CD8-positive, alpha-beta memory T cell (primary cell): Measurements from ENCODE around the gene TUT7. TPM values are rescaled to one million over a fixed set of nuclear protein-coding genes. Genes with fewer than 3 reads are reported as not detected.
"Not testable (repeated sequence)": the region's sequence is repeated elsewhere in the genome, so short reads cannot be mapped to it uniquely, and the experiment has no call there.

Experiments
- CTCF ChIA-PET: fragments of 350-600 bp; sonication (Branson Sonifier 250); formaldehyde crosslinking; loops from one replicate; lab custom pipeline; 2021; ENCODE audit warnings: antibody characterized with exemption; lab: Charles Lee
- POLR2A ChIA-PET: fragments of 350-600 bp; sonication (Branson Sonifier 250); formaldehyde crosslinking; loops from one replicate; lab custom pipeline; 2021; ENCODE audit warnings: antibody characterized with exemption; lab: Charles Lee
- DNase-seq, 5 donors: peaks; one replicate each; pipeline versions ENCODE4 v3.0.0 to v3.0.0-alpha.2; 2020 to 2022; ENCODE audit warnings: mixed read lengths in 1 of 5
- H3K27ac ChIP-seq: one replicate; pipeline ENCODE4 v1.7.0; 2013; ENCODE audit warnings: low read depth, mild to moderate bottlenecking, low read length, moderate library complexity
- H3K27me3 ChIP-seq: 2 replicates; pipeline ENCODE4 v1.7.0; 2013; ENCODE audit warnings: low read length, mild to moderate bottlenecking; ENCODE audit not compliant: insufficient read depth, poor library complexity, severe bottlenecking
- H3K36me3 ChIP-seq: 2 replicates; pipeline ENCODE4 v1.7.0; 2013; ENCODE audit warnings: mild to moderate bottlenecking, low read length, moderate library complexity; ENCODE audit not compliant: insufficient read depth
- H3K4me1 ChIP-seq: 2 replicates; pipeline ENCODE4 v1.7.0; 2013; ENCODE audit warnings: mild to moderate bottlenecking, low read length, moderate library complexity; ENCODE audit not compliant: insufficient read depth
- H3K4me3 ChIP-seq: 2 replicates; pipeline ENCODE4 v1.7.0; 2013; ENCODE audit warnings: mild to moderate bottlenecking, low read length
- H3K9me3 ChIP-seq: 2 replicates; pipeline ENCODE4 v1.7.0; 2013; ENCODE audit warnings: mild to moderate bottlenecking, low read length
- H3K27ac Mint-ChIP-seq, 8 donors: one replicate each; pipeline ENCODE4 v1.8.0; 2020 to 2021; ENCODE audit warnings: mixed read lengths in 8 of 8, mild to moderate bottlenecking in 6 of 8, inconsistent platforms in 3 of 8, moderate library complexity in 3 of 8
- H3K27me3 Mint-ChIP-seq, 2 donors: one replicate each; pipeline ENCODE4 v1.8.0; 2020 to 2021; ENCODE audit warnings: mixed read lengths in 2 of 2, mild to moderate bottlenecking in 1 of 2, moderate library complexity in 1 of 2
- H3K36me3 Mint-ChIP-seq, 3 donors: one replicate each; pipeline ENCODE4 v1.8.0; 2020 to 2021; ENCODE audit warnings: mixed read lengths in 3 of 3, inconsistent platforms in 1 of 3, mild to moderate bottlenecking in 1 of 3
- H3K4me1 Mint-ChIP-seq, 3 donors: one replicate each; pipeline ENCODE4 v1.8.0; 2020 to 2021; ENCODE audit warnings: mixed read lengths in 3 of 3, inconsistent platforms in 1 of 3, mild to moderate bottlenecking in 1 of 3
- H3K4me3 Mint-ChIP-seq, 7 donors: one replicate each; pipeline ENCODE4 v1.8.0; 2020 to 2021; ENCODE audit warnings: mixed read lengths in 7 of 7, mild to moderate bottlenecking in 6 of 7, moderate library complexity in 4 of 7, inconsistent platforms in 2 of 7
- H3K9me3 Mint-ChIP-seq, 5 donors: one replicate each; pipeline ENCODE4 v1.8.0; 2020 to 2022; ENCODE audit warnings: mixed read lengths in 5 of 5, mild to moderate bottlenecking in 3 of 5, moderate library complexity in 2 of 5, inconsistent platforms in 1 of 5
- polyA plus RNA-seq: library from polyadenylated mRNA; unstranded; fragments of 300-500 nt; fragmentation: Illumina TruSeq; gene quantifications from one replicate; pipeline ENCODE4 v1.2.3, GENCODE V29; 2021
- total RNA-seq, 2 experiments: library from RNA; stranded (reverse); gene quantifications; one replicate each; pipeline ENCODE4 v1.2.3, GENCODE V29; 2021

The TUT7 gene
- total and polyA plus RNA-seq, 3 experiments from 2014 or later, result 26.1 to 36.0 (median 34.2) TPM

DNA sequence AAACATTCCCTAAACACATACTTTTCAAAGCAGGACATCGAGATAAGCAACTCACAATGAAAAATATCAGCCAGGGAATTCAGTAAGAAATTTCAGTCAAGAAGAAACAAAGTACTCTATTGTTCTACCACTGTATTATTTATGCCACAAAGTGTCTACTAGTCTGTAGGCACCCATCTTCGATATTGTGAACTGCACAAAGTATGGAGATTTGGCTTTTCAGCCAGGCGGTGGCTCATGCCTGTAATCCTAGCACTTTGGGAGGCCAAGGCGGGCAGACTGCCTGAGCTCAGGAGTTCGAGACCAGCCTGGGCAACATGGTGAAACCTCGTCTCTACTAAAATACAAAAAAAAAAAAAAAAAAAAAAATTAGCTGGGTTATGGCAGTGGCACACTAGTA, 63.9 kb downstream of the TUT7 start:
- DNase-seq, POLR2A ChIA-PET, H3K27ac ChIP-seq, H3K9me3 ChIP-seq, H3K4me3 ChIP-seq, H3K27me3 Mint-ChIP-seq, H3K9me3 Mint-ChIP-seq, H3K4me1 Mint-ChIP-seq, H3K4me3 Mint-ChIP-seq, CTCF ChIA-PET, H3K36me3 ChIP-seq, H3K4me1 ChIP-seq, H3K27me3 ChIP-seq: not testable (repeated sequence)
- peak overlapping the region in 2 of 8 donors; percentile 3 to 17 for H3K27ac Mint-ChIP-seq
- H3K36me3 Mint-ChIP-seq, result peaks cover 0 to 47% (median 6%) of the 10 kb centered on the region in 3 donors

GRCh38 chr9:86288499-86289198, 65.6 kb downstream of the TUT7 start:
- Mint-ChIP-seq H3K27ac (peak overlapping the region in 6 of 8 donors; percentile 14 to 80 (median 52)), H3K36me3 (peaks cover 0 to 39% (median 3%) of the 10 kb centered on the region in 3 donors), H3K4me1 (peaks cover under 1 to 3% (median 2%) of the 10 kb centered on the region in 3 donors), H3K4me3 (no peak overlapping the region), H3K27me3 (no peaks in the 10 kb centered on the region), H3K9me3 (no peaks in the 10 kb centered on the region)
- no peaks in the 10 kb centered on the region for H3K36me3 ChIP-seq
- no peaks in the 10 kb centered on the region for H3K9me3 ChIP-seq
- CTCF ChIA-PET, result no interaction called here
- no peak overlapping the region for H3K27ac ChIP-seq
- no peaks in the 10 kb centered on the region for H3K27me3 ChIP-seq
- no peak overlapping the region for H3K4me3 ChIP-seq
- no peaks in the 10 kb centered on the region for H3K4me1 ChIP-seq
- POLR2A ChIA-PET, result no interaction called here
- no peak for DNase-seq

- no peaks in the 10 kb centered on the region for H3K36me3 ChIP-seq
- Mint-ChIP-seq H3K27ac (peak overlapping the region in 2 of 8 donors; percentile 60 to 77), H3K27me3 (no peaks in the 10 kb centered on the region), H3K4me1 (peaks cover 11 to 14% (median 11%) of the 10 kb centered on the region in 3 donors), H3K4me3 (no peak overlapping the region), H3K9me3 (no peaks in the 10 kb centered on the region), H3K36me3 (peaks cover 0 to 38% (median 3%) of the 10 kb centered on the region in 3 donors)
- no peaks in the 10 kb centered on the region for H3K27me3 ChIP-seq
- no peaks in the 10 kb centered on the region for H3K9me3 ChIP-seq
- no peak overlapping the region for H3K27ac ChIP-seq
- DNase-seq, result no peak
- H3K4me1 ChIP-seq, result peaks cover 7% of the 10 kb centered on the region
- no peak overlapping the region for H3K4me3 ChIP-seq
- CTCF ChIA-PET, result no interaction called here
- POLR2A ChIA-PET, result no interaction called here
Observed at GRCh38 chr9:86287013-86287412, 67.2 kb downstream of the TUT7 start.

GRCh38 chr9:86286278-86286677, 67.9 kb downstream of the TUT7 start:
- H3K27me3 Mint-ChIP-seq, result no peaks in the 10 kb centered on the region
- no peak for DNase-seq
- Histone ChIP-seq H3K27ac (peak overlapping the region; percentile 3), H3K9me3 (no peaks in the 10 kb centered on the region), H3K4me3 (no peak overlapping the region), H3K4me1 (peaks cover 11% of the 10 kb centered on the region), H3K36me3 (no peaks in the 10 kb centered on the region), H3K27me3 (no peaks in the 10 kb centered on the region)
- ChIA-PET CTCF (no interaction called here), POLR2A (no interaction called here)
- H3K36me3 Mint-ChIP-seq, result peaks cover 0 to 41% (median 3%) of the 10 kb centered on the region in 3 donors
- H3K27ac Mint-ChIP-seq, result peak overlapping the region in 6 of 8 donors; percentile 7 to 87 (median 60)
- H3K4me3 Mint-ChIP-seq, result no peak overlapping the region
- H3K9me3 Mint-ChIP-seq, result no peaks in the 10 kb centered on the region
- peaks cover 14 to 18% (median 14%) of the 10 kb centered on the region in 3 donors for H3K4me1 Mint-ChIP-seq

- H3K36me3 ChIP-seq, result no peaks in the 10 kb centered on the region
- H3K27me3 ChIP-seq, result no peaks in the 10 kb centered on the region
- peaks cover 19% of the 10 kb centered on the region for H3K4me1 ChIP-seq
- no peak overlapping the region for H3K4me3 ChIP-seq
- ChIA-PET POLR2A (no interaction called here), CTCF (no interaction called here)
- Mint-ChIP-seq H3K9me3 (no peaks in the 10 kb centered on the region), H3K27ac (peak overlapping the region in 6 of 8 donors; percentile 17 to 78 (median 31)), H3K4me3 (peak overlapping the region in 1 of 7 donors; percentile 43), H3K27me3 (no peaks in the 10 kb centered on the region), H3K4me1 (peaks cover 20 to 27% (median 23%) of the 10 kb centered on the region in 3 donors), H3K36me3 (peaks cover 0 to 38% (median 3%) of the 10 kb centered on the region in 3 donors)
- H3K27ac ChIP-seq, result no peak overlapping the region
- no peak for DNase-seq
- no peaks in the 10 kb centered on the region for H3K9me3 ChIP-seq
Observed at GRCh38 chr9:86285261-86285660, 68.9 kb downstream of the TUT7 start.

DNA sequence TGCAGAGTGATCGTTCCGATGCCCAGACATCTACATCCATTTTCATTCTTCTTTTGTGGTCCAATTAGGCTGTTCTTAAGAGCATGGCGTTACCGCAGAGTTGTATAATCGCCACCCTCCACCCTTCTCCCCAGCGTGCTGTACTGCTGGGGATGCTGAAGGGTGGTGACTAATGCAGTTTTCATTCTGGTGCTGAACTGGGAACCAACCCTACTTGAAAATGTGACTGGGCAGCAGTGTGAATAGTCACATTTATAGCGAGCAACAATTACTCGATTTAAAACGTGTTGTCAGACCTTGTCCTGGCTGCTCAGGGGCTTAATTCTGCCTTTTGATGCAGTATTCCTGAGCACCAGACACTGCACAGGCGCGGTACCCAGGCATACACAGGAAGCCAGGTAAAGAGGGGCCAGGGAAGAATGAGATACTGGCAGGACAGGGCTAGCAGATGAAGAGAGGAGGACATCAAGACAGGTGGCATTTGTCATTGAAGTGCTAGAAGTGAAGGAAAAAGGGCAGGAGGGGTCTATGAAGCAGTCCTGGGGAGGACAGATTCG, 71.2 kb downstream of the TUT7 start:
- H3K27me3 ChIP-seq, result no peaks in the 10 kb centered on the region
- peak overlapping the region; percentile 95 for H3K27ac ChIP-seq
- peaks cover 35 to 46% (median 38%) of the 10 kb centered on the region in 3 donors for H3K4me1 Mint-ChIP-seq
- H3K27ac Mint-ChIP-seq, result peak overlapping the region; percentile 89 to 99 (median 96)
- H3K4me1 ChIP-seq, result peaks cover 25% of the 10 kb centered on the region
- H3K36me3 ChIP-seq, result no peaks in the 10 kb centered on the region
- H3K9me3 ChIP-seq, result no peaks in the 10 kb centered on the region
- CTCF ChIA-PET, result interaction anchor here (0.7 to 1.1 kb wide), 3 partner anchors 8 to 50 kb away, joined by 3 read pairs; no protein-coding TSS in a partner anchor
- H3K4me3 ChIP-seq, result peak overlapping the region; percentile 95
- H3K36me3 Mint-ChIP-seq, result peaks cover 0 to 43% (median 0%) of the 10 kb centered on the region in 3 donors
- no peak for DNase-seq
- POLR2A ChIA-PET, result interaction anchor here (0.6 to 1.6 kb wide), 8 partner anchors 12 to 1692 kb away, joined by 3 to 7 read pairs (median 3); partner anchors contain the start of genes CDK20, GAS1 and TUT7
- H3K27me3 Mint-ChIP-seq, result no peaks in the 10 kb centered on the region
- H3K4me3 Mint-ChIP-seq, result peak overlapping the region; percentile 87 to 97 (median 93)
- no peaks in the 10 kb centered on the region for H3K9me3 Mint-ChIP-seq

- Mint-ChIP-seq H3K27me3 (no peaks in the 10 kb centered on the region), H3K4me3 (peak within 1 kb of the TSS; percentile 87 to 97 (median 93)), H3K36me3 (peaks cover 0 to 39% (median 0%) of the 10 kb centered on the region in 3 donors), H3K9me3 (no peaks in the 10 kb centered on the region), H3K27ac (peak within 1 kb of the TSS; percentile 89 to 99 (median 96)), H3K4me1 (peaks cover 35 to 53% (median 45%) of the 10 kb centered on the region in 3 donors)
- POLR2A ChIA-PET, result interaction anchor here (0.6 to 1.6 kb wide), 8 partner anchors 13 to 1692 kb away, joined by 3 to 7 read pairs (median 3); partner anchors contain the start of genes CDK20, GAS1 and TUT7
- Histone ChIP-seq H3K4me3 (peak within 1 kb of the TSS; percentile 95), H3K27ac (peak within 1 kb of the TSS; percentile 95), H3K36me3 (no peaks in the 10 kb centered on the region), H3K27me3 (no peaks in the 10 kb centered on the region), H3K4me1 (peaks cover 25% of the 10 kb centered on the region), H3K9me3 (no peaks in the 10 kb centered on the region)
- peak; percentile 97 to 100 (median 99) for DNase-seq
- CTCF ChIA-PET, result interaction anchor here (0.7 to 1.1 kb wide), 3 partner anchors 9 to 51 kb away, joined by 3 read pairs; no protein-coding TSS in a partner anchor
Observed at GRCh38 chr9:86282077-86282978, 71.9 kb downstream of the TUT7 start, which contains the start of gene ISCA1. TSS of gene ISCA1 (minus strand) at chr9:86282538. CDS start at chr9:86282458, 80 bp downstream.
